Bronchial epithelial cell (primary cell): ENCODE measurements around the gene IL6R. TPM values are rescaled to one million over a fixed set of nuclear protein-coding genes. Genes with fewer than 3 reads are reported as not detected.

ENCODE experiments used
- DNase-seq: peaks from one replicate; pipeline ENCODE4 v3.0.0-alpha.2; 2010; ENCODE audit warnings: low read depth
- FAIRE-seq: peaks from 2 replicates; lab custom pipeline; 2011; peaks lifted over from hg19 to GRCh38; lab: Jason Lieb, UNC
- H3K27me3 ChIP-seq: 2 replicates; pipeline ENCODE4 v1.5.1; 2011; ENCODE audit warnings: low read length; ENCODE audit not compliant: control insufficient read depth, insufficient read depth
- H3K36me3 ChIP-seq: 2 replicates; pipeline ENCODE4 v1.5.1; 2011; ENCODE audit warnings: low read length; ENCODE audit not compliant: control insufficient read depth, insufficient read depth
- H3K4me3 ChIP-seq: 2 replicates; pipeline ENCODE4 v1.5.1; 2011; ENCODE audit warnings: mild to moderate bottlenecking, low read depth, low read length, control low read depth
- CTCF ChIP-seq: IDR thresholded peaks from 2 replicates; pipeline ENCODE4 v1.5.1; 2011; ENCODE audit warnings: mild to moderate bottlenecking, moderate library complexity, low read length, control low read depth, inconsistent platforms; ENCODE audit not compliant: insufficient read depth, severe bottlenecking
- total RNA-seq: library from RNA; depleted of rRNA; stranded (reverse); fragments of >200 nt; gene quantifications from 2 replicates; pipeline ENCODE4 v1.2.1, GENCODE V29; 2014

Gene IL6R
- total RNA-seq, 1 donor from 2014 or later: 47.9 TPM

- peaks cover 24% of the 10 kb centered on the region for H3K36me3 ChIP-seq
Measured at GRCh38 chr1:154456631-154457030, 51.5 kb downstream of the IL6R start.

DNA sequence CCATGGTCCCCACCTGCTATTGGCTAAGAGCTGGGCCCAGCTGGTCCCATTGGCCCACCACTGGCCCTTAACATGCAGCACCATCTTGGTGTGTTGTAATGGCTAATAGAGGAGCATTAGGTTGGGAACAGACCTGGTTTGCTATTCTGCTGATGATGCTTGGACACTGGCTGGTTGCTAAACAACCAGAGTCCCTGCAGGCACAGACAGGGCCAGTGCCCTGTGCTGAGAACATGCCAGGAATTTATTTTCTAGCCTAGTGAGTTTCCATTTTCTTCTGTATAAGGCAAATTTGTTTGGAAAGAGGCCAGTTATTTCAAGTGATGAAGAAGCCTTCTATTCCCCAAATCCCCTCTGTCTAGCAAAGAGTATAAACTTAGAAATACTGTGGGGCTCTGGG, 53.9 kb downstream of the IL6R start:
- no peaks in the 10 kb centered on the region for H3K27me3 ChIP-seq
- no peak for DNase-seq
- H3K4me3 ChIP-seq: no peak overlapping the region
- no peak for FAIRE-seq
- peaks cover 20% of the 10 kb centered on the region for H3K36me3 ChIP-seq
- no peak for TF ChIP-seq CTCF

More at GRCh38 chr1:154456631-154457030, 51.5 kb downstream of the IL6R start:
- TF ChIP-seq CTCF: no peak
- Histone ChIP-seq H3K4me3 (no peak overlapping the region), H3K27me3 (no peaks in the 10 kb centered on the region)
- DNase-seq: no peak
- FAIRE-seq: no peak

DNA sequence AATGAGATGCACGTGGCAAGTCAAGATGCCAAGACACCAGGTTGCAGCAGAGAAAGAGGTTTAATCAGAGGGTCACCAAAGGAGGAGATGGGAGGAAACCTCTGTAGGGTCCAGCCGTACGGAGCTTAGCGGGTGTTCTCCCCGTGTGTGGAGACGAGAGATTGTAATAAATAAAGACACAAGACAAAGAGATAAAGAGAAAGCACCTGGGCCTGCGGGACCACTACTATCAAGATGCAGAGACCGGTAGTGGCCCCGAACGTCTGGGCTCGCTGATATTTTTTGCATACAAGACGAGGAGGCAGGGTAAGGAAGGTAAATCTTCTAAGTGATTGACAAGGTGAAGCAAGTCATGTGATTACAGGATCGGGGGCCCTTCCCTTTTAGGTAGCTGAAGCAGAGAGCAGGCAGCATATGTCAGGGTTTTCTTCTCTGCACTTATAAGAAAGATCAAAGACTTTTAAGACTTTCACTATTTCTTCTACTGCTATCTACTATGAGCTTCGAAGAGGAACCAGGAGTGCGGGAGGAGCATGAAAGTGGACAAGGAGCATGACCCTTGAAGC, 55.6 kb downstream of the IL6R start:
- FAIRE-seq (no peak), DNase-seq (no peak)
- no peaks in the 10 kb centered on the region for H3K27me3 ChIP-seq
- no peak overlapping the region for H3K4me3 ChIP-seq
- TF ChIP-seq CTCF: no peak
- peaks cover 24% of the 10 kb centered on the region for H3K36me3 ChIP-seq

DNA sequence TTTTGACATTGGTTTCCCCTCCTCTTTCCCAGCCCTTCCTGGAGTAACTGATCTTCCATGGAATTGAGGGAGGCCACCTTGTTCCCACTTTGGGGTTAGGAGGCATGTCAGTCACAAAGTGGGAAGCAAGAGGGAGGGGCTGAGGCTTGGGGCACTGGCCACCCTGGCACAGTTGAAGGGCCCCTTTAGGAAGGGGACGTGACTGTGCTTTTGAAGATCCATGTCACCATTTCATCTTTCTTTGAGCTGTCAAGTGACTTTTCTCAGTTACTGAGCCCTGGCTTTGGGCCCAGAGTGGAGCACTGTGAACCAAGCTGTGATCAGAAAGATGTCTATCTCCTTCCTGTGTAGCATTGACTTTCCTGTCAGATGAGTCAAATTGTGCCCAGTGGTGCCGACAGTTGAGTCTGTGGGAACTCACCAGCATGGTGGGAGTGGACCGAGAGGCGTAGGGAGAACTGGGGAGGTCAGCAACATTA, 58.4 kb downstream of the IL6R start:
- FAIRE-seq: no peak
- H3K27me3 ChIP-seq: no peaks in the 10 kb centered on the region
- no peak overlapping the region for H3K4me3 ChIP-seq
- no peak for DNase-seq
- H3K36me3 ChIP-seq: peaks cover 15% of the 10 kb centered on the region
- no peak for TF ChIP-seq CTCF

DNA sequence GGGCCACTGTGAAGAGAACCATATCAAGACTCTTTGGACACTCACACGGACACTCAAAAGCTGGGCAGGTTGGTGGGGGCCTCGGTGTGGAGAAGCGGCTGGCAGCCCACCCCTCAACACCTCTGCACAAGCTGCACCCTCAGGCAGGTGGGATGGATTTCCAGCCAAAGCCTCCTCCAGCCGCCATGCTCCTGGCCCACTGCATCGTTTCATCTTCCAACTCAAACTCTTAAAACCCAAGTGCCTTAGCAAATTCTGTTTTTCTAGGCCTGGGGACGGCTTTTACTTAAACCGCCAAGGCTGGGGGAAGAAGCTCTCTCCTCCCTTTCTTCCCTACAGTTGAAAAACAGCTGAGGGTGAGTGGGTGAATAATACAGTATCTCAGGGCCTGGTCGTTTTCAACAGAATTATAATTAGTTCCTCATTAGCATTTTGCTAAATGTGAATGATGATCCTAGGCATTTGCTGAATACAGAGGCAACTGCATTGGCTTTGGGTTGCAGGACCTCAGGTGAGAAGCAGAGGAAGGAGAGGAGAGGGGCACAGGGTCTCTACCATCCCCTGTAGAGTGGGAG, 60.6 kb downstream of the IL6R start:
- DNase-seq (no peak), FAIRE-seq (no peak)
- H3K27me3 ChIP-seq: no peaks in the 10 kb centered on the region
- TF ChIP-seq CTCF: no peak
- peaks cover 12% of the 10 kb centered on the region for H3K36me3 ChIP-seq
- no peak overlapping the region for H3K4me3 ChIP-seq
